Stimulated activated naive CD4-positive, alpha-beta T cell (primary cell): ENCODE results near the gene RBM20.
A peak's percentile ranks its signal among the peaks of the same experiment; 100 is the strongest.

ENCODE experiments used
- DNase-seq, 6 experiments: peaks; one replicate each; lab custom pipeline; 2025; lab: John Stamatoyannopoulos, UW

The RBM20 gene

GRCh38 chr10:110834629-110835301, 190.6 kb downstream of the RBM20 start:
- peak; percentile 24 to 71 (median 51) for DNase-seq

GRCh38 chr10:110835841-110836240, 191.7 kb downstream of the RBM20 start:
- DNase-seq, result no peak

DNA sequence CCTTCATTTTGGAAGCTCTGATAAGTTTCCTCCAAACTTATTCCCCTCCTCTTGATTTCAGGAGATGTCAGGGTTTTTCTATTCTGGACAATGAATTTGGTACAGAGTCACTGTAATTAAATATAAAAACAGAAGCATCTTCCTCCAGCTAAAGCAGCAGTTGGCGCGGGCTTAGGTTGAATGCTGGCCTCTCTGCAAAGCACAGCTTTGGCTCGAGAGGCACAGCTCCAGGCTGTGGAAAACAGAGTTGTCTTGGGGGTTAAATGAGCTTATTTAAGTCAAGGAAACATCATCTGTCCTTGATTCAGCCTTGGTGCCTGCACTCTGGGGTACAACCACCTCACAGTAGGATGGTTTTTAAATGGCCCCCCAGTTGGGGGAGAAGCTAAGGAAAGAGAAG, 192.6 kb downstream of the RBM20 start:
- no peak for DNase-seq

GRCh38 chr10:110837418-110838171, 193.5 kb downstream of the RBM20 start:
- DNase-seq, result no peak

DNA sequence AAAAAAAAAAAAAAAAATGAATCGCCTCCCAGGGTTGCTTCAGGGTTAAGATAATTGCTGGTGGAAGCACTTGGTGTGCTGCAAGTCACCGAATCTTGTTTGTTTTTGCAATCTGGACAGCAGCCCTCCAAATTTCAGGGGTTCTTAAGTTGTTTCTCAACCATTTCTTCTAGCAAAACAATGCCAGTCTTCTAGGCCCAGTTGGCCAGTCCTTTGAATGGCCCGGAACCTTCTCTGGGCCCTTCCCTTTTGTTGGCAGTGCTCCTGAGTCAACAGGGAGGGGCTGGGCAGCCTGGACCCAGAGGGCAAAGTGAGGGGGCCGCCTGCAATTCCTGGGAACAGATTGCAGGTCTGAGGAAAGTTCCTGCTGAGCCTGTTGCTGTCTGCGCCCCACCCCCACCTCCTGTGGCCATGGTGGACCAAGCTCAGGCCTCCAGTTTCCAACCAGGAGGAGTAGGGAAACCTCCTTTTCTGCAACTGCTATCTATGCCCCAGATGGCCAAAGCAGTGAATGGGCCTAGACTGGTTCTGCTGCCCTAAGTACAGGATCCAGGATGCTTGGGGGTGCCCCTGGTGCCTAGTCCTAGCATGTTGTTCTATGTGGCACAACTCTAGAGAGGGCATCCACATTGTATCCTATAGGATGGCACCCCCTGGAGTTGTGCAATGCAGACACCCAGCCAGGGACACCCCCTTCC, 196.2 kb downstream of the RBM20 start:
- DNase-seq, result no peak

DNA sequence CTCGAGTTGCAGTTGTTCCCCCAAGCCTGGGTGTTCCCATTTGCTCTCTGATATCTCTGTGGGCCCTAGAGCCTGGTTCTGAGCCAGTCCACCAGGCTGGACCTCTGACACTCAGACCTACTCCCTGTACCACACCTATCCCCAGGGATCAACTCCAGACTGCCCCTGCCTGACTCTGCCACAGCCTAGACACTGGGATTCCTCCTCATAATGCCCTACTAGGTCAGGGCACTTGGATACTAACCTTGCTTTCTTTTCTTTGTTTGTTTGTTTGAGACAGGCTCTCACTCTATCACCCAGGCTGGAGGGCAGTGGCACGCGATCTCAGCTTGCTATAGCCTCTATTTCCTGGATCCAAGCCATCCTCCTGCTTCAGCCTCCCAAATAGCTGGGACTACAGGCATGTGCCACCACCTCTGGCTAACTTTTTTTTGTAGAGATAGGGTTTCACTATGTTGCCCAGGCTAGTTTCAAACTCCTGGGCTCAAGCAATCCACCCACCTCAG, 196.8 kb downstream of the RBM20 start:
- DNase-seq, result no peak

DNA sequence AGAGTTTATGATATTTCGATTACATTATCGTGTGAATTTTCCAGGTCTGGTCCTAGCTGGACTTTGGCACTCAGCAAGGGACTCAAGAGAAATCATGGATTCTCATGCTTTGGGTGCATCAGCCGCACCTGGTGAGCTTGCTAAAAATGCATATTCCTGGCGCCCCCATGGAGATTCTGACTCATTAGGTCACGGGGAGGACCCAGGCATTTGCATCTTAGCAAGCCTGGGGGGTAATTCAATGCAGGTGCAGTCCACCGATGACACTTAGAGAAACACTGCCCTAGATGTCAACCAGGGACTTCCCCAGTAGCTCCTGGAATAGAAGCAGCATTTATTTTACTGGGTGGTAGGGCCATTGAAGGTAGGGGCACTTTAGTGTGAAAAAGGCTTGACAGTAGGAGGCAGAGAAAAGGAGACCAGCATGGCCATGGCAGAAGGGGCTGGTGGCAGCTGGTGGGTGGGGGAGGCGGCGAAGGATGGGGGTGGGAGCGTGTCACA, 197.7 kb downstream of the RBM20 start:
- DNase-seq, result no peak

DNA sequence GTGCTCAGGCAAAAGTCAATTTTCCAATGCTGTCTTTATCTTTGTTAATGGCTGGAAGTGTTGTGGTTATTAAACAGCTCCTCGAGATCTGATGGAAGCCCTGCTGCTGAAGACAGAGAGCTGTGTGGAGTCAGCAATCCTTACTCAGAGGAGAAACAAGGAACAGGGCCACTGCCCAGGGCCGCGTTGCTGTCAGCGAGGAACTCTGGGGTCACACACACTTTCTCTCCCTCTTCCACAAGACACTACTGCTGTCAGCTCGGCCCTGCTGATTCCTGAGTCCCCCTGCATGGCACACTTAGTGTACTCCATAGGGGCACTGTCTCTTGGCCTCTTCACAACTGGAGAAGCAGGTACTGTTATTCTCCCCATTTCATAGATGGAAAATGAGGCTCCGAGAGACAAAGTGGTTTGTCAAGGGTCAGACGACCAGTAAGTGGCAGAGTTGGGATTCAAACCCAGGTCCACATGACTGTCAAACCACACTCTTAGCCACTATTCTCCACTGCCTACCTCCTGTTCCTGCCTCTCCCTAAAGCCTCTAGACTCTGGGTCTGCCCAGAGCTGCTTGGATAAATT, 198.3 kb downstream of the RBM20 start:
- DNase-seq, result no peak

DNA sequence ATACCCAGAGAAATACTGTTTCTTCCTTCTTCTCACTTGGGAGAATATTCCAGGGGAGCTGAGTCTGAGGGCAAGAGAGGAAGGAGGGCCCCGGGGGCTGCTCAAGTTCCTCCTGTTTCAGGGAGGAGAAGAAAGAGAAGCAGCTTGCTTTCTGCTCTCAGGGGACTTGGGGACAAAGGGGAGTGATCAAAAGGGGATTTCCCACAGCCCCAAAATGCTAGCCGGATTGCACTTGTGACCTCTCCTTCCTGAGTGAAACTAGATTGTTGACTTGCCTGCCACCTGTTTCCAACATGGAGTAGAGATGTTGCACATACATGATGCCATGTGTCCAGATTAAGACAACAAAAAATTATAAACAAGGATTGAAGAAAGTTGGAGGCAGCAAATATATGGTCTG, 198.9 kb downstream of the RBM20 start:
- peak in 5 of 6 experiments; percentile 12 to 51 (median 33) for DNase-seq

DNA sequence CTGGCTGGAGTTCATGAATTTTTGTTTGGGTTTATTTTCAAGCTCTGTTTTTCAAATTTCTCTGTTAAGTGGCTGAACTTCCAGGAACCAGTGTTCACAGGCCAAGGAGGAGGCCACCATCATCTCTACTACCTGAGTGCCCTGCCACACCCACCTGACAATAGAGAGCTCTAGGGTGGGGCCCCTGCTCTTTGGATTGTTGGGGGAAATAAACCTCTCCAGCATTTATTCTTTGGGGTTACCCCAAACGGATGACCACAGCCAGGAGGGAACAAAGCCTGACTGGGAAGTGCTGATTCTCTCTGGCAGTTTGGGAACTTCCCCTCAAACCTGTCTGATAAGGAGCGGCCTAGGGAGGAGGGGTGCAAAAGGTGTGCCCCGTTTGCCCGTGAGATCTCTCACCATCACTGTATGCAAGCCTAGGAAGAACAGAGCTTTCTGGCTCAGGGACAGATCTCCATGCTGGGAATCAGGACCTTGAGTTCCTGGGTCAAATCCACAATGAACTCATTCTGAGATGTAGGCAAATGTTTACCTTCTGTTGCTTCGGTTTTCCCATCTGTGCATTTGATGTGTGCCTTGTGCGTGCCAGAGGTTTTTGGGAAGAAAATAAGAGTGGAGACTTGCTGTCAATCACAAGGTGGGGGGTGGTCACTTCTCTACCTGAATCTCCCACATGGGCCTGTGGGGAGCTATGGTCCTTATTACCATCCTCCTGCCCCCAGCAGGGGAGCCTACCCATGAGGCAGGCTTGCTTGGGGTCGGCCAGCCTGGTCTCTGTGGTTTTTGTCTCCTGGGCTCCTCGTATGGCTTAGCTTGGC, 199.9 kb downstream of the RBM20 start:
- no peak for DNase-seq

GRCh38 chr10:110844617-110844881, 200.4 kb downstream of the RBM20 start:
- DNase-seq, result no peak

- no peak for DNase-seq
Observed at GRCh38 chr10:110845192-110845755, 201.1 kb downstream of the RBM20 start.

DNA sequence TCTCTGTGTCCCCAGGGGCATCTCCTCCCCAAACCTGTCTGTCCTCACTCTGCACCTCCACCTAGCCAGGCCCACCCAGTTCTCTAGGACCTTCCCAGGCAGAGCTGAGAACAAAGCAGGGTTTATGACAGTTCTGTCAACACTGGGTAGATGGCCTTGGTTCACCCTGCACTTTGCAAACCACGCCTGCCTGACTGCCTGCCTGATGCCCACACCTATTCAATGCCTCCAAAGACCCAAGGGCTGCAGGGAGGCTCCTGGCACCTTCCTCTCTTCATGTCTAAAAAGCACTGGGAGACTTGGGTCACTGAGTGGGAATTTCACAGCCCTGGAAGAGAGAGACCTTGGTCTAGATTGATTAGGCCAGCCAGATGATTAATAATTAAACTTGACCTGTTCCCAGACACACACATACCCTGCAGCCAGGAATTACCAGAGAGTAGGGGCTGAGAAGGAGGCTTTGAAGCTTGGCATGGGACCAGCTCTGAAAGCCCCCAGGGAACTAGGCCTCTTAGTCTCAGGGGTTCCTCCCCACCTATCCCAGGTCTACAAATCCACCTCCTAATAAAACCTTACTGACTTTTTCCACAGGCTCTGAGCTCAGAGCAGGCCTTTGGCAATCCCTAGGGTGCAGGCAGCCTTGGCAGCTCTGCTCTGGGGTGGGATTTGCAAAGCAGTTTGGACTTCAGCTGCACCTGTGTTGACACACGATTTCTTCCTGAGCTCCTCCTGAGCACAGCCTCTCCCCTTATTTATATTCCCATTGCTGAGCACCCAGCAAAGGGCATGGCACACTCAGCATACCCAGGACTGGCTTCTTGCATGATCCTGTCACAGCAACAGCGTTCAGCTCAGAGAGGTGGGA, 201.9 kb downstream of the RBM20 start:
- no peak for DNase-seq

DNA sequence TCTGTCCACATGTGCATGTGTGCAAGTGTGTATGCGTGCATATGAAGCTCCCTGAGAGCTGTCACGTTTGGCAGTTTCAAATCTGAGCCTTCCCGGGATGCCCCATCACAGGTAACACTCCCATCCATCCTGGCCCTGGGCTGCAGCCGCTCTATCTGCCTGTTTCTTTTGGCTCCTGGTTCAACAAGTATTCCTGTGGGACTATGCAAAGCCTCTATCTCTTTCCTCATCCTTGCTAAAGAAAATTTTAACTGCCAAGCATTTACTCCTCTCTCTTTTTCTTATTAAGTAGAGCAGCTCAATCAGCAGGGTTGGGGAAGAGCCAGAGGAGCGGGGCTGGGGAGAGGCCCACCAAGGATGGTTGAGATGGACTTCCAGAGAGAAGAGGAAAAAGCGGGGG, 203.2 kb downstream of the RBM20 start:
- no peak for DNase-seq

- no peak for DNase-seq
Observed at GRCh38 chr10:110848106-110848505, 204.0 kb downstream of the RBM20 start.

DNA sequence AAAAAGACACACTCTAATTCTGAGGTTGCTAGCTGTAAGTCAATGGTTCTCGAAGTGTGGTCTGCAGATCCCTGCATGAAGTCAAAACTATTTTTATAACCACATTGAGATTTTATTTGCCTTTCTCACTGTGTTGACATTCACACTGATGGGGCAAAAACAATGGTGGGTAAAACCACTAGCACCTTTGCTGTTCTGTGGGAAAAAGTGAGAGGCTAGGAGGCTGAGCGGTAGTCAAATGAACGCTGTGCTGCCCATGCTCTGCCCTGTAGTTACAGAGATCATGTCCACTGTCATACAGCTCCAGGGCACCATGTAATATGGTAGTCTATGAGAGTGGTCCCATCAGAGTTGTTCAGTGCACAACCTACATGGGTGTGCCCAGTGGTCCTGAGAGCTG, 206.0 kb downstream of the RBM20 start:
- DNase-seq, result no peak

DNA sequence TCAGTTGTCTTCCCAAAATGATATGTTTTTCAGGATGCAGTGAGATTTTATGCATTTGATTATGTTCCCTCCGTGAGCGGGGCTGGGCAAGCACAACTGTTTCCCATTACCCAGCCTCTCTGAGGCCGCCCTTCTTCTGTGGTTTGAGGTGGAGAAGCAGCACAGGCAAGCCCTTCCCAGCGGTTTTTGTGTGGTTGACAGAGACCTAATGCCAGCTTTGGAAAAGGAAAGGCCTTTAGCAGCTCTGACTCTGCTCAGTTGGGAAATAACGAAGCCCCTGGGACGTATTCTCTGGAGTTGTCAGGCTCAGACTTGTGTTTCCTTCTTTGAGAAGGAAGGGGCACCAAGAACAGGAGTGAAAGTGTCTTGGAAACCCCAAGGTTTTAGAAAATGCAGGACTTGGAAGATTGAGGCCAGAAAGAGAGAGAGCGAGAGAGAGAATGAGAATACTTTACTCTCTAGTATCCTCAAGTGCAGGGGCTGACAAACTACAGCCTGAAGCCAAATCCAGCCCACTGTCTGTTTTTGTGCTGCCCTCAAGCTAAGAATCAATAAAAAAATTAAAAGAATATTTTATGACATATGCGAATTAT, 207.0 kb downstream of the RBM20 start:
- peak in 2 of 6 experiments; percentile 8 to 10 for DNase-seq

DNA sequence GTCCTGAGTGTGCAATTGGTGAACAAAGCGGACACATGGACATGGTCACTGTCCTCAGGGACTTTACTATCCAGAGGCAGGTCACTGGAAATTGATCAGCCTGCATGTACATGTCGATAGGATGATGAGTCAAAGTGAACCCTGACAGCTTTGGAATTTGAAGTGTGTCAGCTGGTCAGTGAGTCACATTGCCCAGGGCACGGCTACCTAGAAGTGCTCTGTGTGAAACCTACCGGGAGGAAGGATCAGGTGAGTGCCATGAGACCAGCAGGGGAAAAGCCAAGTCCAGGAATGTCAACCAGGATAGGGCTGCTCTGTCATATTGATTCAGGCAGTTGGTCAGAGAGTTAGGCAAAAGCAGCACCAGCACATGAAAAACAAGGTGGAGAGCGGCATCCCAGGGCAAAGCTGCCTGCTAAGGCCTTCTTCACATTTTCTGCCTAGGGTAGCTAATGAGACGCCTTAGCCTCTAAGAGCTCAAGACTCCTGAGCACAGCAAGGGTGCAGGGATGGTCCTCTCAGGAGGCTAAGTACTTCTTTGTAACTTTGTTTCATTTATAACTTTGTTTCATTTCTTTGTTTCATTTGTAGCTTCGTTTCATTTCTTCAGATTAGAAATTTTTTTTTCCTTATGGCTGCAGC, 208.2 kb downstream of the RBM20 start:
- DNase-seq, result no peak

DNA sequence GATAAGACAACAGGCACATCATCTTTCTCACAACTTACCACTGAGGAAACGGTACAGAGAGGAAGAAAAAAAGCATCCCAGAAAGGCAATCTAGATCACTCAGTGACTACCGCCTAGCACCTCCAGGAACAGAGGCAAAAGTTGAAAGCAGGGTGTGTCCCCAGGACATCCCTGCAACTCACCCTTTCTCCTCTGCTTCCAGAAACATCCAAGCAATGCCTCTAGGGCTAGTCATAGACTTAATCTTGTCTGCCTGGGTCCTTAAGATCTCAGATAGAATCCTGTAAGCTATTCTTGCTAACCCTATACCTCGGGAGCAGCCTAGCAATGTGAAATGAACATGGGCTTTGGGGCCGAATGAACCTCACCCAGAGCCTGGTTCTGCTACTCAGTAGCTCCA, 208.8 kb downstream of the RBM20 start:
- DNase-seq, result no peak
